GM12878 (cell line): ENCODE results near the gene COQ7. TPM values are rescaled to one million over a fixed set of nuclear protein-coding genes. Genes with fewer than 3 reads are reported as not detected.

Experiments
- ATAC-seq: fragments of 200-7000 bp; cut with Tn5 transposase; 3 replicates; pipeline ENCODE4 v1.9.1; 2020; ENCODE audit warnings: mild to moderate bottlenecking, moderate library complexity
- BruUV-seq: library from RNA; stranded (reverse); fragments of 400-500 nt; replicated peaks from 2 replicates; lab custom pipeline; 2021; lab: Mats Ljungman, UMichigan
- CTCF ChIA-PET: fragments of 300-600 bp; sonication (Branson Sonifier 250); formaldehyde crosslinking; extraction: SDS; loops from one replicate; lab custom pipeline; 2021; ENCODE audit warnings: inconsistent platforms; lab: Yijun Ruan, JAX
- POLR2A ChIA-PET: fragments of 350-600 bp; formaldehyde crosslinking; extraction: SDS; loops from one replicate; lab custom pipeline; 2021; ENCODE audit warnings: inconsistent platforms; lab: Charles Lee
- RAD21 ChIA-PET: fragments of 300-600 bp; sonication (Branson Sonifier 250); formaldehyde crosslinking; loops from one replicate; lab custom pipeline; 2023; ENCODE audit warnings: antibody characterized with exemption; ENCODE audit not compliant: unreplicated experiment; lab: Charles Lee
- SMC1A ChIA-PET: fragments of 300-600 bp; sonication (Branson Sonifier 250); formaldehyde crosslinking; loops from one replicate; lab custom pipeline; 2023; ENCODE audit not compliant: unreplicated experiment, uncharacterized antibody; lab: Charles Lee
- DNase-seq: peaks from one replicate; pipeline ENCODE4 v3.0.0-alpha.2; 2011; ENCODE audit warnings: low read depth, low spot score
- FAIRE-seq: peaks from 3 replicates; lab custom pipeline; 2011; peaks lifted over from hg19 to GRCh38; lab: Jason Lieb, UNC
- H2AFZ ChIP-seq: 2 replicates; pipeline ENCODE4 v1.6.0; 2011; ENCODE audit warnings: low read depth, low read length, control low read depth; ENCODE audit not compliant: control insufficient read depth
- H3K27ac ChIP-seq: 2 replicates; pipeline ENCODE4 v1.5.1; 2011; ENCODE audit warnings: control low read depth; ENCODE audit not compliant: control insufficient read depth, insufficient read depth
- H3K27me3 ChIP-seq, 2 experiments: replicated peaks in 1 of 2; 2 replicates each; pipeline versions ENCODE4 v1.6.0 to v1.6.1; 2011; ENCODE audit warnings: low read length in 1 of 2; ENCODE audit not compliant: control insufficient read depth in 2 of 2, insufficient read depth in 2 of 2
- H3K36me3 ChIP-seq, 2 experiments: 2 replicates each; pipeline ENCODE4 v1.5.1; 2011; ENCODE audit warnings: low read length in 1 of 2; ENCODE audit not compliant: control insufficient read depth in 2 of 2, insufficient read depth in 2 of 2
- H3K4me1 ChIP-seq: 2 replicates; pipeline ENCODE4 v1.6.1; 2011; ENCODE audit warnings: mild to moderate bottlenecking, low read length, moderate library complexity, mixed read lengths; ENCODE audit not compliant: control insufficient read depth, insufficient read depth
- H3K4me2 ChIP-seq: 2 replicates; pipeline ENCODE4 v1.6.0; 2011; ENCODE audit warnings: control low read depth; ENCODE audit not compliant: control insufficient read depth, insufficient read depth
- H3K4me3 ChIP-seq: fragments of 200-600 bp; sonication (generic); 2 replicates; pipeline ENCODE4 v1.5.1; 2016
- H3K79me2 ChIP-seq: 2 replicates; pipeline ENCODE4 v1.6.0; 2011; ENCODE audit warnings: low read length; ENCODE audit not compliant: control insufficient read depth, insufficient read depth
- H3K9ac ChIP-seq: 2 replicates; pipeline ENCODE4 v1.8.0; 2011; ENCODE audit warnings: low read length, control low read depth, mixed read lengths; ENCODE audit not compliant: control insufficient read depth, insufficient read depth
- H3K9me3 ChIP-seq: replicated peaks from 3 replicates; pipeline ENCODE4 v1.5.1; 2011; ENCODE audit warnings: mild to moderate bottlenecking, low read length; ENCODE audit not compliant: control insufficient read depth, insufficient read depth
- H4K20me1 ChIP-seq: 2 replicates; pipeline ENCODE4 v1.6.0; 2011; ENCODE audit not compliant: control insufficient read depth, insufficient read depth
- CEBPZ ChIP-seq: fragments of 150-350 bp; IDR thresholded peaks from 2 replicates; pipeline ENCODE4 v1.6.1; 2016; ENCODE audit warnings: low read depth, low read length
- ETV6 ChIP-seq, 2 experiments: fragments of 450-650 bp in 1 of 2; IDR thresholded peaks in 1 of 2; conservative IDR thresholded peaks in 1 of 2; 2 replicates each; pipeline ENCODE4 v1.6.1; 2014; ENCODE audit warnings: antibody characterized with exemption in 1 of 2, borderline replicate concordance in 1 of 2, low read depth in 1 of 2, mild to moderate bottlenecking in 1 of 2, moderate library complexity in 1 of 2
- NRF1 ChIP-seq: conservative IDR thresholded peaks from 2 replicates; pipeline ENCODE4 v1.6.1; 2011; ENCODE audit warnings: mild to moderate bottlenecking, low read depth, low read length, improper control_type of control experiment
- WRNIP1 ChIP-seq: IDR thresholded peaks from 2 replicates; pipeline ENCODE4 v1.6.1; 2011; ENCODE audit warnings: low read depth, low read length, improper control_type of control experiment, borderline replicate concordance
- ZNF24 ChIP-seq: fragments of 450-650 bp; IDR thresholded peaks from 2 replicates; pipeline ENCODE4 v1.6.1; 2017; ENCODE audit warnings: antibody characterized with exemption, mild to moderate bottlenecking
- WGBS: methylation state at CpG from one replicate; pipeline ENCODE4 v1.1.6; 2016; ENCODE audit warnings: low lambda C conversion rate; ENCODE audit not compliant: insufficient replicate concordance, insufficient coverage; ENCODE audit errors: missing lambda C conversion rate; 5-methylcytosine and 5-hydroxymethylcytosine counted together
- in situ Hi-C: fragments of 300-500 bp; cut with MboI; formaldehyde crosslinking; loops from 9 replicates; pipeline ENCODE4 v1.14.3; 2018; ENCODE audit warnings: mixed read lengths
- intact Hi-C: fragments of 100-400 bp; cut with micrococcal nuclease; formaldehyde crosslinking; loops from one replicate; pipeline ENCODE4 v1.14.2; 2022; ENCODE audit not compliant: unreplicated experiment
- polyA plus RNA-seq, 11 experiments: library from polyadenylated mRNA; depleted of rRNA in 4 of 11; unstranded in 6 of 11; stranded (reverse) in 5 of 11; fragments of >200 nt; fragmentation: Nextera tagmentation in 4 of 11; fragmentation: Illumina TruSeq in 1 of 11; extraction: Ambion mirVana in 4 of 11; extraction: Trizol in 1 of 11; gene quantifications; 1 replicate in 1 of 11; 2 replicates in 10 of 11; pipeline versions ENCODE4 v1.2.1 to v1.2.3, GENCODE V29; 2011 to 2016; ENCODE audit warnings: inconsistent platforms in 2 of 11, missing spikeins in 2 of 11, low read depth in 1 of 11
- total RNA-seq, 4 experiments: library from RNA; depleted of rRNA in 3 of 4; stranded (reverse); fragments of >200 nt in 3 of 4; fragmentation: Illumina TruSeq in 1 of 4; extraction: Trizol in 1 of 4; gene quantifications; 2 replicates each; pipeline versions ENCODE4 v1.2.1 to v1.2.3, GENCODE V29; 2013 to 2021

COQ7 gene
- total and polyA plus RNA-seq, 10 of the 15 experiments (the other 5 are each of a cell fraction or from before 2014, with no cell fraction given) = 3.2 to 21.9 (median 13.0) TPM

GRCh38 chr16:19105891-19106624 is 38.6 kb downstream of the COQ7 start:
- 66% methylated on average over 11 of the region's 11 CpGs for WGBS
- no TSS peak for BruUV-seq
- no peaks in the 10 kb centered on the region for H3K9me3 ChIP-seq
- ATAC-seq (no peak), DNase-seq (no peak)
- POLR2A ChIA-PET = interaction anchor here (0.6 kb wide), 1 partner anchor 121 kb away, joined by 3 read pairs; no protein-coding TSS in a partner anchor
- H2AFZ ChIP-seq = no peak overlapping the region
- RAD21 ChIA-PET = interaction anchor here (1.0 kb wide), 1 partner anchor 12 kb away, joined by 3 read pairs; no protein-coding TSS in a partner anchor
- TF ChIP-seq ETV6 (conservative IDR thresholded peaks at IDR 0.05 in 1 of 2, IDR thresholded peaks at IDR 0.05 in 1 of 2; ENCODE audit: borderline replicate concordance in 1 of 2, low read depth in 1 of 2) (no peak), WRNIP1 (no peak), ZNF24 (peak; percentile 91), CEBPZ (no peak), NRF1 (no peak)
- TF ChIP-seq, all 136 proteins: peak for 1
- no peak for FAIRE-seq
- Histone ChIP-seq H3K27ac (no peak overlapping the region), H3K79me2 (no peaks in the 10 kb centered on the region), H3K27me3 (no peaks in the 10 kb centered on the region), H3K4me3 (no peak overlapping the region), H3K36me3 (no peaks in the 10 kb centered on the region), H3K4me1 (peaks cover 24% of the 10 kb centered on the region), H3K4me2 (no peak overlapping the region), H4K20me1 (no peaks in the 10 kb centered on the region), H3K9ac (no peak overlapping the region)
- ChIA-PET SMC1A (interaction anchor here (2.0 to 5.4 kb wide), 2 partner anchors 11 to 22 kb away, joined by 6 to 34 read pairs; no protein-coding TSS in a partner anchor), CTCF (interaction anchor here (0.6 to 2.1 kb wide), 3 partner anchors 11 to 74 kb away, joined by 4 to 6 read pairs (median 4); no protein-coding TSS in a partner anchor)
- in situ Hi-C loops (no loop called here), intact Hi-C loops (no loop called here)
